Daoy (cell line): Measurements from ENCODE around the gene DEFB118. TPM values are rescaled to one million over a fixed set of nuclear protein-coding genes. Genes with fewer than 3 reads are reported as not detected.
"Not testable (repeated sequence)": the region's sequence is repeated elsewhere in the genome, so short reads cannot be mapped to it uniquely, and the experiment has no call there.

Experiments used
- DNase-seq: peaks from one replicate; pipeline ENCODE4 v3.0.0-alpha.2; 2015; ENCODE audit warnings: low read depth
- total RNA-seq: library from RNA; depleted of rRNA; stranded (reverse); fragments of >200 nt; shearing (Covaris generic); gene quantifications from 2 replicates; pipeline ENCODE4 v1.2.3, GENCODE V29; 2014; rRNA removed

The DEFB118 gene
- total RNA-seq: not detected in 2 replicates

- DNase-seq: no peak
Measured at GRCh38 chr20:31368301-31368700, at the start of gene DEFB118. Gene DEFB118, plus strand, starts transcription at chr20:31368601. Its CDS starts 50 bp downstream, at chr20:31368651.

- DNase-seq: no peak
Measured at GRCh38 chr20:31322504-31322903, 45.9 kb upstream of the DEFB118 start.

GRCh38 chr20:31330893-31331292 lies 37.5 kb upstream of the DEFB118 start:
- no peak for DNase-seq

GRCh38 chr20:31341470-31341869 lies 26.9 kb upstream of the DEFB118 start:
- DNase-seq: no peak

GRCh38 chr20:31355981-31356380 lies 12.4 kb upstream of the DEFB118 start:
- peak; percentile 77 for DNase-seq

- DNase-seq: no peak
Measured at GRCh38 chr20:31363295-31363694, 5.1 kb upstream of the DEFB118 start.

GRCh38 chr20:31364272-31364671 lies 4.1 kb upstream of the DEFB118 start:
- not testable (repeated sequence) for DNase-seq

- DNase-seq: no peak
Measured at GRCh38 chr20:31374346-31374745, 5.9 kb downstream of the DEFB118 start.

- DNase-seq: no peak
Measured at GRCh38 chr20:31390490-31390889, 22.1 kb downstream of the DEFB118 start, which contains the start of gene DEFB119. Gene DEFB119, minus strand, starts transcription at chr20:31390590. Its CDS starts 107 bp downstream, at chr20:31390483.

- DNase-seq: no peak
Measured at GRCh38 chr20:31392836-31393235, 24.4 kb downstream of the DEFB118 start.

GRCh38 chr20:31394900-31395299 lies 26.5 kb downstream of the DEFB118 start:
- no peak for DNase-seq

GRCh38 chr20:31403886-31404285 lies 35.5 kb downstream of the DEFB118 start:
- no peak for DNase-seq

GRCh38 chr20:31406115-31406514 lies 37.7 kb downstream of the DEFB118 start, which contains the start of gene DEFB121:
Gene DEFB121, minus strand, starts transcription at chr20:31406215. Its CDS starts 63 bp downstream, at chr20:31406152.
- no peak for DNase-seq

- DNase-seq: no peak
Measured at GRCh38 chr20:31410011-31410410, 41.6 kb downstream of the DEFB118 start.

GRCh38 chr20:31414381-31414780 lies 46.0 kb downstream of the DEFB118 start:
- no peak for DNase-seq

- DNase-seq: no peak
Measured at GRCh38 chr20:31415653-31416052, 47.3 kb downstream of the DEFB118 start.

- no peak for DNase-seq
Measured at GRCh38 chr20:31418307-31418706, 49.9 kb downstream of the DEFB118 start.

Other genes starting within 250 kb of the DEFB118 start
- not detected in 2 replicates for gene DEFB115, start 110.9 kb upstream of the DEFB118 start, total RNA-seq
- gene DEFB116, start 60.0 kb upstream of the DEFB118 start, total RNA-seq: not detected in 2 replicates
- not detected in 2 replicates for gene DEFB119, start 22.0 kb downstream of the DEFB118 start, total RNA-seq
- gene DEFB121, start 37.6 kb downstream of the DEFB118 start, total RNA-seq: not detected in 2 replicates
- gene DEFB123, start 72.0 kb downstream of the DEFB118 start, total RNA-seq: not detected in 2 replicates
- not detected in 2 replicates for gene DEFB124, start 106.5 kb downstream of the DEFB118 start, total RNA-seq
- not detected in 2 replicates for gene REM1, start 106.7 kb downstream of the DEFB118 start, total RNA-seq
- gene HM13, start 145.8 kb downstream of the DEFB118 start, total RNA-seq: 25.7 and 34.8 TPM in 2 replicates
- 327 and 411 TPM in 2 replicates for gene ID1, start 236.7 kb downstream of the DEFB118 start, total RNA-seq